B cell (primary cell): ENCODE measurements around the gene TLNRD1. TPM values are rescaled to one million over a fixed set of nuclear protein-coding genes. Genes with fewer than 3 reads are reported as not detected.

Experiments used
- ATAC-seq: fragments of 200-7000 bp; cut with Tn5 transposase; one replicate; pipeline ENCODE4 v1.10.0; 2021; ENCODE audit warnings: low read depth, mild to moderate bottlenecking, moderate number of reproducible peaks, moderate library complexity
- CTCF ChIA-PET: fragments of 350-600 bp; sonication (Branson Sonifier 250); formaldehyde crosslinking; loops from one replicate; lab custom pipeline; 2021; ENCODE audit warnings: antibody characterized with exemption, inconsistent platforms; lab: Charles Lee
- POLR2A ChIA-PET: fragments of 350-600 bp; sonication (Branson Sonifier 250); formaldehyde crosslinking; loops from one replicate; lab custom pipeline; 2021; ENCODE audit warnings: antibody characterized with exemption; lab: Charles Lee
- DNase-seq: peaks from one replicate; pipeline ENCODE4 v3.0.0; 2013
- H2AFZ ChIP-seq: 2 replicates; pipeline ENCODE4 v1.6.1; 2012; ENCODE audit warnings: mild to moderate bottlenecking, low read depth, low read length; ENCODE audit not compliant: insufficient read depth, poor library complexity, severe bottlenecking
- H3K27ac ChIP-seq, 2 donors: 1 replicate in 1 of 2; 2 replicates in 1 of 2; pipeline ENCODE4 v1.5.1; 2012 to 2013; ENCODE audit warnings: low read length in 2 of 2, mild to moderate bottlenecking in 2 of 2, moderate library complexity in 1 of 2
- H3K27me3 ChIP-seq, 4 experiments: fragments of 200-600 bp in 1 of 4; sonication (generic) in 1 of 4; replicated peaks in 1 of 4; 1 replicate in 2 of 4; 2 replicates in 2 of 4; pipeline versions ENCODE4 v1.6.1 to v1.7.0; 2013 to 2016; ENCODE audit warnings: low read length in 3 of 4, mild to moderate bottlenecking in 2 of 4, mixed read lengths in 1 of 4, moderate library complexity in 1 of 4; ENCODE audit not compliant: insufficient read depth in 4 of 4, control insufficient read depth in 3 of 4; ENCODE audit errors: control extremely low read depth in 1 of 4
- H3K36me3 ChIP-seq, 2 experiments: replicated peaks in 1 of 2; 1 replicate in 1 of 2; 2 replicates in 1 of 2; pipeline versions ENCODE4 v1.6.1 to v1.7.1; 2013; ENCODE audit warnings: low read length in 1 of 2; ENCODE audit not compliant: insufficient read depth in 2 of 2, control insufficient read depth in 1 of 2; ENCODE audit errors: control extremely low read depth in 1 of 2, extremely low read depth in 1 of 2
- H3K4me1 ChIP-seq, 2 donors: fragments of 200-600 bp in 1 of 2; sonication (generic) in 1 of 2; 1 replicate in 1 of 2; 2 replicates in 1 of 2; pipeline versions ENCODE4 v1.5.1 to v1.6.1; 2013 to 2017; ENCODE audit warnings: low read length in 2 of 2; ENCODE audit not compliant: control insufficient read depth in 2 of 2, insufficient read depth in 2 of 2
- H3K4me2 ChIP-seq: replicated peaks from 2 replicates; pipeline ENCODE3; 2012; ENCODE audit warnings: mild to moderate bottlenecking, low read depth, low read length; ENCODE audit not compliant: poor library complexity, severe bottlenecking
- H3K4me3 ChIP-seq, 5 experiments: fragments of 200-600 bp in 1 of 5; sonication (generic) in 1 of 5; 1 replicate in 3 of 5; 2 replicates in 2 of 5; pipeline versions ENCODE4 v1.5.1 to v1.7.0; 2011 to 2016; ENCODE audit warnings: low read length in 4 of 5, mild to moderate bottlenecking in 4 of 5, low read depth in 2 of 5, control low read depth in 1 of 5, moderate library complexity in 1 of 5; ENCODE audit not compliant: insufficient read depth in 1 of 5; ENCODE audit errors: control extremely low read depth in 1 of 5, extremely low read depth in 1 of 5
- H3K79me2 ChIP-seq: fragments of 200-600 bp; sonication (generic); one replicate; pipeline ENCODE4 v1.6.0; 2016; ENCODE audit warnings: low read length; ENCODE audit not compliant: control insufficient read depth, insufficient read depth
- H3K9ac ChIP-seq: fragments of 200-600 bp; sonication (generic); 2 replicates; pipeline ENCODE4 v1.6.1; 2017; ENCODE audit warnings: mild to moderate bottlenecking, low read length, moderate library complexity
- H3K9me3 ChIP-seq, 3 donors: one replicate each; pipeline versions ENCODE4 v1.6.1 to v1.7.1; 2013; ENCODE audit warnings: low read length in 2 of 3; ENCODE audit not compliant: control insufficient read depth in 2 of 3, insufficient read depth in 1 of 3; ENCODE audit errors: control extremely low read depth in 1 of 3
- H4K20me1 ChIP-seq: 2 replicates; pipeline ENCODE4 v1.6.0; 2012; ENCODE audit warnings: mild to moderate bottlenecking, low read length; ENCODE audit not compliant: insufficient read depth, control insufficient read depth, poor library complexity, severe bottlenecking
- H3K27ac Mint-ChIP-seq: one replicate; pipeline ENCODE4 v1.8.0; 2021; ENCODE audit warnings: mixed read lengths
- H3K27me3 Mint-ChIP-seq: one replicate; pipeline ENCODE4 v1.8.0; 2021; ENCODE audit warnings: mixed read lengths
- H3K4me1 Mint-ChIP-seq: one replicate; pipeline ENCODE4 v1.8.0; 2021; ENCODE audit warnings: mixed read lengths
- H3K4me3 Mint-ChIP-seq: one replicate; pipeline ENCODE4 v1.8.0; 2021; ENCODE audit warnings: mixed read lengths
- H3K9me3 Mint-ChIP-seq: one replicate; pipeline ENCODE4 v1.8.0; 2022; ENCODE audit warnings: mixed read lengths; ENCODE audit not compliant: insufficient read depth
- CTCF ChIP-seq: fragments of 200-600 bp; IDR thresholded peaks from one replicate; pipeline ENCODE4 v1.8.0; 2022; ENCODE audit warnings: antibody characterized with exemption, mild to moderate bottlenecking
- EZH2 ChIP-seq: IDR thresholded peaks from 2 replicates; pipeline ENCODE4 v1.6.1; 2012; ENCODE audit warnings: borderline replicate concordance, low read depth, mild to moderate bottlenecking, moderate library complexity, low read length; ENCODE audit not compliant: insufficient read depth, poor library complexity, severe bottlenecking
- WGBS: methylation state at CpG from one replicate; pipeline ENCODE4 v1.1.5; 2013; ENCODE audit warnings: missing lambda C conversion rate; ENCODE audit not compliant: insufficient coverage; 5-methylcytosine and 5-hydroxymethylcytosine counted together
- intact Hi-C: fragments of 100-400 bp; cut with micrococcal nuclease; formaldehyde crosslinking; loops from one replicate; pipeline ENCODE4 v1.10.0; 2022
- polyA plus RNA-seq: library from polyadenylated mRNA; depleted of rRNA; stranded (reverse); fragments of >200 nt; gene quantifications from 2 replicates; pipeline ENCODE4 v1.2.3, GENCODE V29; 2012
- total RNA-seq, 2 donors: library from RNA; stranded (reverse); fragments of 120-200 nt in 1 of 2; gene quantifications; 1 replicate in 1 of 2; 2 replicates in 1 of 2; pipeline versions ENCODE4 v1.2.3 to v1.2.4, GENCODE V29; 2013 to 2022

The TLNRD1 gene
- total and polyA plus RNA-seq, 2 donors (not counting 1 experiment from before 2014, with no cell fraction given): 11.4 to 26.7 TPM

DNA sequence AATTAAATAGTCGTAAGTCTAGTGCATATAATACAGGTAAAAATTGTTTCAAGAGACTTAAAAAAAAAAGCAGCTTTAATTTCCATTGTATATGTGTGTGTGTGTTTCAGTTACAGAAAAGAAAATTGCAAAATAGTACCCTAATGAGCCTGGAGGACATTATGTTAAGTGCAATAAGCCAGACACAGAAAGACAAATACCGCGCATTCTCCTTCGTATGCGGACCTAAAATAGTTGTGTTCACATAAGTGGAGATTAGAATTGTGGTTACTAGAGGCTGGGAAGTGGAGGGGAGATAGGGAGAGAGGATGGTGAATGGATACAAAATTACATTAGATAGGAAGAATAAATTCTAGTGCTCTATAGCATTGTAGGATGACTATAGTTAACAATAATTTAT, 14.7 kb upstream of the TLNRD1 start:
- no peaks in the 10 kb centered on the region for H3K9me3 Mint-ChIP-seq
- H3K4me3 Mint-ChIP-seq: no peak overlapping the region
- H3K4me3 ChIP-seq: no peak overlapping the region
- peaks cover 0 to 10% of the 10 kb centered on the region in 2 experiments for H3K36me3 ChIP-seq
- peaks cover 68% of the 10 kb centered on the region for H3K79me2 ChIP-seq
- ChIA-PET CTCF (no interaction called here), POLR2A (no interaction called here)
- no peak overlapping the region for H3K27ac ChIP-seq
- H3K27me3 ChIP-seq: no peaks in the 10 kb centered on the region
- H3K27ac Mint-ChIP-seq: no peak overlapping the region
- H2AFZ ChIP-seq: no peak overlapping the region
- intact Hi-C loops: no loop called here
- H3K4me1 ChIP-seq: peaks cover 38% of the 10 kb centered on the region in 2 donors
- no peaks in the 10 kb centered on the region for H3K9me3 ChIP-seq
- peaks cover 7% of the 10 kb centered on the region for H4K20me1 ChIP-seq
- no peak overlapping the region for H3K4me2 ChIP-seq
- no peak overlapping the region for H3K9ac ChIP-seq
- DNase-seq (no peak), ATAC-seq (no peak)
- H3K4me1 Mint-ChIP-seq: peaks cover 61% of the 10 kb centered on the region
- no peaks in the 10 kb centered on the region for H3K27me3 Mint-ChIP-seq
- 100% methylated on average over 4 of the region's 5 CpGs for whole genome bisulfite sequencing
- TF ChIP-seq CTCF: no peak
- TF ChIP-seq EZH2: no peak

DNA sequence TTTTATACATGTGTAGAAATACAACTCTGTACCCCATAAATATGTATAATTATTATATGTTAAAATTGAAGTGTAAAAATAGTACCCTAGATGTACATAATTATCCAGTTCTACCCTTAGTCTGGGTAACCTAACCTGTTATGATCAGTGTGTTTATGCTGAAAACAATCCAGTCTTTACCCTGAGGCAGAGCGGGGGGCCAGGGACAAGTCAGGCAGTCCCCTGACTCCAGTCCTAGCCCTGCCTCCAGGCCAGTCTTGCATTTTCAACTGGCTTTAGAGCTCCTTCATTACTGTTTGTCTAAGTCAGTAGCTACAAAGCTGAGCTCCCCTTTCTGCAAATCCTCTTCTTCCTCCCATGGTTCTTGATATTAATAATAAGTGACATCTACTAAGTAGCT, 14.2 kb upstream of the TLNRD1 start:
- Histone ChIP-seq H3K27me3 (no peaks in the 10 kb centered on the region), H4K20me1 (peaks cover 7% of the 10 kb centered on the region), H3K27ac (no peak overlapping the region), H3K4me2 (no peak overlapping the region), H3K79me2 (peaks cover 68% of the 10 kb centered on the region), H2AFZ (no peak overlapping the region), H3K4me3 (no peak overlapping the region), H3K36me3 (peaks cover 0 to 10% of the 10 kb centered on the region in 2 experiments), H3K9me3 (no peaks in the 10 kb centered on the region), H3K4me1 (peaks cover 38 to 42% of the 10 kb centered on the region in 2 donors), H3K9ac (no peak overlapping the region)
- POLR2A ChIA-PET: no interaction called here
- no peak for DNase-seq
- ATAC-seq: no peak
- WGBS: 100% methylated on average over 1 of the region's 1 CpG
- intact Hi-C loops: no loop called here
- TF ChIP-seq EZH2 (no peak), CTCF (no peak)
- peaks cover 65% of the 10 kb centered on the region for H3K4me1 Mint-ChIP-seq
- H3K9me3 Mint-ChIP-seq: no peaks in the 10 kb centered on the region
- no peak overlapping the region for H3K27ac Mint-ChIP-seq
- H3K27me3 Mint-ChIP-seq: no peaks in the 10 kb centered on the region
- H3K4me3 Mint-ChIP-seq: no peak overlapping the region
- CTCF ChIA-PET: interaction anchor here (1.8 kb wide), 1 partner anchor 18 kb away, joined by 4 read pairs; no protein-coding TSS in a partner anchor
